H1 (cell line): ENCODE measurements around the gene G6PC3. TPM values are rescaled to one million over a fixed set of nuclear protein-coding genes. Genes with fewer than 3 reads are reported as not detected.

Source experiments
- MAFK ChIP-seq: IDR thresholded peaks from 2 replicates; pipeline ENCODE4 v1.6.1; 2012; ENCODE audit warnings: low read depth, mild to moderate bottlenecking, improper control_type of control experiment, low read length
- polyA plus RNA-seq, 7 experiments: library from polyadenylated mRNA; depleted of rRNA in 3 of 7; stranded (reverse) in 5 of 7; unstranded in 2 of 7; fragments of >200 nt in 5 of 7; fragments of 200-250 nt in 2 of 7; gene quantifications; 1 replicate in 5 of 7; 2 replicates in 1 of 7; 4 replicates in 1 of 7; pipeline versions ENCODE4 v1.2.1 to v1.2.3, GENCODE V29; 2011 to 2013; ENCODE audit warnings: missing spikeins in 2 of 7, mixed read lengths in 2 of 7
- total RNA-seq: library from RNA; stranded (reverse); fragmentation: NEBNext Ultra II Directional; extraction: Animal tissue kit (Norgen Biotek cat#: 25700); gene quantifications from 2 replicates; pipeline ENCODE4 v1.2.1, GENCODE V29; 2021

G6PC3 gene
- total and polyA plus RNA-seq, 2 of the 8 experiments (the other 6 are each of a cell fraction or from before 2014, with no cell fraction given): 104 to 343 TPM

- TF ChIP-seq MAFK: no peak
These were observed 27.3 kb upstream of the G6PC3 start (continued) for GRCh38 chr17:44043272-44043696.
